ENCODE measurements around the gene RAB5IF. TPM values are rescaled to one million over a fixed set of nuclear protein-coding genes. Genes with fewer than 3 reads are reported as not detected.

Gene RAB5IF
- total and polyA plus RNA-seq, 2 of the 13 experiments (the other 11 are each of a cell fraction or from before 2014, with no cell fraction given), result 261 to 305 TPM

- TF ChIP-seq ZKSCAN1 (IDR thresholded peaks at IDR 0.05; ENCODE audit: low read length) (peak; percentile 96), ZNF747 (CRISPR knock-in tag; IDR thresholded peaks at IDR 0.05; ENCODE audit: borderline replicate concordance) (peak; percentile 89), BRD4 (CRISPR knock-in tag; IDR thresholded peaks at IDR 0.05) (peak; percentile 53; the same call in 1 of the 2 replicates), MEIS1 (CRISPR knock-in tag; IDR thresholded peaks at IDR 0.05; ENCODE audit: borderline replicate concordance) (peak; percentile 55; the same call in 1 of the 2 replicates), ZNF253 (CRISPR knock-in tag; IDR thresholded peaks at IDR 0.05; ENCODE audit: borderline replicate concordance) (no peak), CEBPZ (IDR thresholded peaks at IDR 0.05; ENCODE audit: low read length) (no peak), ZNF740 (CRISPR knock-in tag; IDR thresholded peaks at IDR 0.05) (peak; percentile 50; the same call in 1 of the 2 replicates), AKNA (CRISPR knock-in tag; IDR thresholded peaks at IDR 0.05; ENCODE audit: borderline replicate concordance) (no peak), DNMT3B (CRISPR knock-in tag; conservative IDR thresholded peaks at IDR 0.05) (no peak), CEBPG (CRISPR knock-in tag; IDR thresholded peaks at IDR 0.05) (no peak), KDM2A (CRISPR knock-in tag; IDR thresholded peaks at IDR 0.05; ENCODE audit: borderline replicate concordance, low read depth) (peak; percentile 66; the same call in 1 of the 2 replicates), NFATC3 (CRISPR knock-in tag; IDR thresholded peaks at IDR 0.05) (peak; percentile 82; the same call in 1 of the 2 replicates), ZBED4 (CRISPR knock-in tag; IDR thresholded peaks at IDR 0.05; ENCODE audit: borderline replicate concordance) (peak; percentile 80; the same call in 1 of the 2 replicates), HNF4G (IDR thresholded peaks at IDR 0.05; ENCODE audit: borderline replicate concordance, low read depth, low read length) (peak; percentile 5; the same call in 1 of the 2 replicates), HNF4G (CRISPR knock-in tag; IDR thresholded peaks at IDR 0.05; ENCODE audit: borderline replicate concordance, low read depth) (0 out of 2 replicates have a peak, but pooled peaks have one; percentile 64)
These were observed 32.3 kb upstream of the RAB5IF start, which contains the start of gene TGIF2 (continued) for GRCh38 chr20:36573103-36573797.

All from HepG2 (cell line).